Naive thymus-derived CD4-positive, alpha-beta T cell (primary cell): ENCODE results near the gene CCDC187. TPM values are rescaled to one million over a fixed set of nuclear protein-coding genes. Genes with fewer than 3 reads are reported as not detected.

Experiments used
- ATAC-seq: fragments of 150-1000 bp; cut with Tn5 transposase; 2 replicates; pipeline ENCODE4 v1.10.0; 2021; ENCODE audit warnings: mild to moderate bottlenecking, moderate library complexity
- CTCF ChIA-PET: fragments of 350-600 bp; sonication (Branson Sonifier 250); formaldehyde crosslinking; loops from one replicate; lab custom pipeline; 2021; ENCODE audit warnings: antibody characterized with exemption; lab: Charles Lee
- POLR2A ChIA-PET: fragments of 350-600 bp; sonication (Branson Sonifier 250); formaldehyde crosslinking; loops from one replicate; lab custom pipeline; 2021; ENCODE audit warnings: antibody characterized with exemption, inconsistent platforms; lab: Charles Lee
- DNase-seq, 9 donors: peaks; one replicate each; pipeline versions ENCODE4 v3.0.0 to v3.0.0-alpha.2; 2020 to 2022; ENCODE audit warnings: mixed read lengths in 1 of 9
- H3K27ac ChIP-seq: one replicate; pipeline ENCODE4 v1.7.0; 2013; ENCODE audit warnings: mild to moderate bottlenecking, low read depth, low read length, moderate library complexity
- H3K27me3 ChIP-seq, 2 donors: one replicate each; pipeline ENCODE4 v1.7.0; 2013; ENCODE audit warnings: low read length in 2 of 2, mild to moderate bottlenecking in 2 of 2, moderate library complexity in 2 of 2; ENCODE audit not compliant: control insufficient read depth in 2 of 2, insufficient read depth in 2 of 2
- H3K36me3 ChIP-seq, 3 experiments: 1 replicate in 2 of 3; 2 replicates in 1 of 3; pipeline ENCODE4 v1.7.0; 2013; ENCODE audit warnings: low read length in 3 of 3, mild to moderate bottlenecking in 3 of 3, moderate library complexity in 1 of 3; ENCODE audit not compliant: insufficient read depth in 3 of 3, control insufficient read depth in 2 of 3
- H3K4me1 ChIP-seq, 2 donors: one replicate each; pipeline ENCODE4 v1.7.0; 2013; ENCODE audit warnings: low read length in 2 of 2, mild to moderate bottlenecking in 2 of 2, moderate library complexity in 1 of 2; ENCODE audit not compliant: control insufficient read depth in 2 of 2, insufficient read depth in 2 of 2
- H3K4me3 ChIP-seq: 2 replicates; pipeline ENCODE4 v1.7.0; 2013; ENCODE audit warnings: mild to moderate bottlenecking, low read length
- H3K9me3 ChIP-seq, 3 experiments: 1 replicate in 2 of 3; 2 replicates in 1 of 3; pipeline ENCODE4 v1.7.0; 2013; ENCODE audit warnings: low read length in 3 of 3; ENCODE audit not compliant: control insufficient read depth in 2 of 3
- H3K27ac Mint-ChIP-seq, 9 donors: one replicate each; pipeline ENCODE4 v1.8.0; 2020 to 2022; ENCODE audit warnings: mixed read lengths in 9 of 9, mild to moderate bottlenecking in 8 of 9, moderate library complexity in 5 of 9, inconsistent platforms in 2 of 9
- H3K27me3 Mint-ChIP-seq, 5 donors: one replicate each; pipeline ENCODE4 v1.8.0; 2021 to 2022; ENCODE audit warnings: mixed read lengths in 5 of 5, mild to moderate bottlenecking in 1 of 5
- H3K36me3 Mint-ChIP-seq, 5 donors: one replicate each; pipeline ENCODE4 v1.8.0; 2020 to 2022; ENCODE audit warnings: mixed read lengths in 5 of 5, mild to moderate bottlenecking in 3 of 5, inconsistent platforms in 1 of 5
- H3K4me1 Mint-ChIP-seq, 7 donors: one replicate each; pipeline ENCODE4 v1.8.0; 2020 to 2022; ENCODE audit warnings: mixed read lengths in 7 of 7, mild to moderate bottlenecking in 3 of 7, inconsistent platforms in 1 of 7
- H3K4me3 Mint-ChIP-seq, 10 donors: one replicate each; pipeline ENCODE4 v1.8.0; 2020 to 2022; ENCODE audit warnings: mild to moderate bottlenecking in 10 of 10, mixed read lengths in 10 of 10, moderate library complexity in 6 of 10, inconsistent platforms in 2 of 10
- H3K9me3 Mint-ChIP-seq, 11 donors: one replicate each; pipeline ENCODE4 v1.8.0; 2020 to 2022; ENCODE audit warnings: mixed read lengths in 11 of 11, mild to moderate bottlenecking in 4 of 11, inconsistent platforms in 1 of 11, moderate library complexity in 1 of 11
- intact Hi-C, 2 donors: fragments of 100-400 bp; cut with micrococcal nuclease; formaldehyde crosslinking; loops; one replicate each; pipeline ENCODE4 v1.15.1; 2023
- polyA plus RNA-seq, 2 donors: library from polyadenylated mRNA; unstranded; fragments of 300-500 nt; fragmentation: Illumina TruSeq; gene quantifications; one replicate each; pipeline ENCODE4 v1.2.3, GENCODE V29; 2021
- total RNA-seq, 6 experiments: library from RNA in 5 of 6; stranded (reverse) in 5 of 6; gene quantifications; 1 replicate in 5 of 6; 2 replicates in 1 of 6; pipeline ENCODE4 v1.2.3 and lab custom pipeline; 2021 to 2026

The CCDC187 gene
- total and polyA plus RNA-seq, 7 experiments from 2014 or later, result 0.10 TPM; not detected in 6

GRCh38 chr9:136240941-136241340, 63.0 kb downstream of the CCDC187 start:
- ChIA-PET POLR2A (no interaction called here), CTCF (no interaction called here)
- H3K36me3 Mint-ChIP-seq, result peaks cover 0 to 4% (median 0%) of the 10 kb centered on the region in 5 donors
- H3K27ac Mint-ChIP-seq, result no peak overlapping the region
- no peaks in the 10 kb centered on the region for H3K27me3 ChIP-seq
- no peaks in the 10 kb centered on the region for H3K9me3 ChIP-seq
- no peak overlapping the region for H3K27ac ChIP-seq
- DNase-seq (no peak), ATAC-seq (no peak)
- H3K4me1 Mint-ChIP-seq, result peaks cover 35 to 59% (median 38%) of the 10 kb centered on the region in 7 donors
- H3K4me3 Mint-ChIP-seq, result no peak overlapping the region
- peaks cover 22 to 25% of the 10 kb centered on the region in 2 donors for H3K4me1 ChIP-seq
- H3K27me3 Mint-ChIP-seq, result no peaks in the 10 kb centered on the region
- peaks cover 0 to 4% (median 0%) of the 10 kb centered on the region in 11 donors for H3K9me3 Mint-ChIP-seq
- H3K4me3 ChIP-seq, result no peak overlapping the region
- intact Hi-C loops, result loop anchor here (10.0 kb wide), 3 partner anchors 276 to 1214 kb away; partner anchors contain the start of genes NOTCH1 (in 1 of the 2), NSMF (in 1 of the 2) and UBAC1 (in 1 of the 2)
- H3K36me3 ChIP-seq, result peaks cover 0 to 12% (median 0%) of the 10 kb centered on the region in 3 experiments

- H3K9me3 Mint-ChIP-seq, result peaks cover 0 to 3% (median 0%) of the 10 kb centered on the region in 11 donors
- intact Hi-C loops, result loop anchor here (10.0 kb wide), 3 partner anchors 275 to 1215 kb away; partner anchors contain the start of genes NOTCH1 (in 1 of the 2), NSMF (in 1 of the 2) and UBAC1 (in 1 of the 2)
- Histone ChIP-seq H3K4me3 (no peak overlapping the region), H3K36me3 (peaks cover 0 to 22% (median 0%) of the 10 kb centered on the region in 3 experiments), H3K9me3 (no peaks in the 10 kb centered on the region), H3K27ac (no peak overlapping the region), H3K4me1 (peaks cover 20 to 22% of the 10 kb centered on the region in 2 donors), H3K27me3 (no peaks in the 10 kb centered on the region)
- no peak overlapping the region for H3K4me3 Mint-ChIP-seq
- no peak for DNase-seq
- peaks cover 34 to 57% (median 36%) of the 10 kb centered on the region in 7 donors for H3K4me1 Mint-ChIP-seq
- CTCF ChIA-PET, result no interaction called here
- peaks cover 0 to 8% (median 3%) of the 10 kb centered on the region in 5 donors for H3K36me3 Mint-ChIP-seq
- H3K27me3 Mint-ChIP-seq, result no peaks in the 10 kb centered on the region
- no peak overlapping the region for H3K27ac Mint-ChIP-seq
- POLR2A ChIA-PET, result interaction anchor here (1.3 kb wide), 1 partner anchor 28 kb away, joined by 3 read pairs; no protein-coding TSS in a partner anchor
- peak; percentile 50 for ATAC-seq
Observed at GRCh38 chr9:136239983-136240330, 63.9 kb downstream of the CCDC187 start.

- Mint-ChIP-seq H3K36me3 (peaks cover 0 to 12% (median 4%) of the 10 kb centered on the region in 5 donors), H3K9me3 (peaks cover 0 to 2% (median 0%) of the 10 kb centered on the region in 11 donors), H3K27me3 (no peaks in the 10 kb centered on the region), H3K4me1 (peaks cover 28 to 55% (median 33%) of the 10 kb centered on the region in 7 donors), H3K27ac (peak overlapping the region in 1 of 9 donors; percentile 33), H3K4me3 (no peak overlapping the region)
- no peak for ATAC-seq
- POLR2A ChIA-PET, result interaction anchor here (1.3 kb wide), 1 partner anchor 28 kb away, joined by 3 read pairs; no protein-coding TSS in a partner anchor
- peaks cover 0 to 23% (median 0%) of the 10 kb centered on the region in 3 experiments for H3K36me3 ChIP-seq
- CTCF ChIA-PET, result no interaction called here
- no peak overlapping the region for H3K27ac ChIP-seq
- no peaks in the 10 kb centered on the region for H3K27me3 ChIP-seq
- no peaks in the 10 kb centered on the region for H3K9me3 ChIP-seq
- H3K4me1 ChIP-seq, result peaks cover 14 to 18% of the 10 kb centered on the region in 2 donors
- no peak for DNase-seq
- no peak overlapping the region for H3K4me3 ChIP-seq
- intact Hi-C loops, result no loop called here
Observed at GRCh38 chr9:136239135-136239982, 64.5 kb downstream of the CCDC187 start.

GRCh38 chr9:136238342-136238732, 65.6 kb downstream of the CCDC187 start:
- ATAC-seq (no peak), DNase-seq (no peak)
- Histone ChIP-seq H3K4me3 (no peak overlapping the region), H3K36me3 (peaks cover 0 to 23% (median 0%) of the 10 kb centered on the region in 3 experiments), H3K27me3 (no peaks in the 10 kb centered on the region), H3K4me1 (peaks cover 4 to 9% of the 10 kb centered on the region in 2 donors), H3K27ac (no peak overlapping the region), H3K9me3 (no peaks in the 10 kb centered on the region)
- intact Hi-C loops, result no loop called here
- Mint-ChIP-seq H3K4me1 (peaks cover 26 to 54% (median 30%) of the 10 kb centered on the region in 7 donors), H3K27ac (no peak overlapping the region), H3K9me3 (peaks cover 0 to 2% (median 0%) of the 10 kb centered on the region in 11 donors), H3K27me3 (no peaks in the 10 kb centered on the region), H3K36me3 (peaks cover 0 to 17% (median 4%) of the 10 kb centered on the region in 5 donors), H3K4me3 (peak overlapping the region in 1 of 10 donors; percentile 43)
- ChIA-PET POLR2A (interaction anchor here (0.8 kb wide), 1 partner anchor 20 kb away, joined by 3 read pairs; no protein-coding TSS in a partner anchor), CTCF (no interaction called here)

GRCh38 chr9:136237486-136238341, 66.2 kb downstream of the CCDC187 start:
- Mint-ChIP-seq H3K4me3 (peak overlapping the region in 1 of 10 donors; percentile 43), H3K4me1 (peaks cover 24 to 54% (median 27%) of the 10 kb centered on the region in 7 donors), H3K27ac (no peak overlapping the region), H3K27me3 (no peaks in the 10 kb centered on the region), H3K9me3 (peaks cover 0 to 2% (median 0%) of the 10 kb centered on the region in 11 donors), H3K36me3 (peaks cover 0 to 18% (median 4%) of the 10 kb centered on the region in 5 donors)
- H3K9me3 ChIP-seq, result no peaks in the 10 kb centered on the region
- H3K4me1 ChIP-seq, result peaks cover 0 to 4% of the 10 kb centered on the region in 2 donors
- H3K27me3 ChIP-seq, result no peaks in the 10 kb centered on the region
- peaks cover 0 to 23% (median 0%) of the 10 kb centered on the region in 3 experiments for H3K36me3 ChIP-seq
- no peak for DNase-seq
- ChIA-PET POLR2A (interaction anchor here (0.8 kb wide), 1 partner anchor 20 kb away, joined by 3 read pairs; no protein-coding TSS in a partner anchor), CTCF (no interaction called here)
- H3K27ac ChIP-seq, result no peak overlapping the region
- no peak overlapping the region for H3K4me3 ChIP-seq
- intact Hi-C loops, result no loop called here
- no peak for ATAC-seq
